Daoy (cell line): ENCODE measurements around the gene RBFOX1. TPM values are rescaled to one million over a fixed set of nuclear protein-coding genes. Genes with fewer than 3 reads are reported as not detected.
A peak's percentile ranks its signal among the peaks of the same experiment; 100 is the strongest.
"Not testable (repeated sequence)": the region's sequence is repeated elsewhere in the genome, so short reads cannot be mapped to it uniquely, and the experiment has no call there.

ENCODE experiments used
- DNase-seq: peaks from one replicate; pipeline ENCODE4 v3.0.0-alpha.2; 2015; ENCODE audit warnings: low read depth
- total RNA-seq: library from RNA; depleted of rRNA; stranded (reverse); fragments of >200 nt; shearing (Covaris generic); gene quantifications from 2 replicates; pipeline ENCODE4 v1.2.3, GENCODE V29; 2014

RBFOX1 gene
- total RNA-seq, 1 experiment from 2014 or later: not detected

DNA sequence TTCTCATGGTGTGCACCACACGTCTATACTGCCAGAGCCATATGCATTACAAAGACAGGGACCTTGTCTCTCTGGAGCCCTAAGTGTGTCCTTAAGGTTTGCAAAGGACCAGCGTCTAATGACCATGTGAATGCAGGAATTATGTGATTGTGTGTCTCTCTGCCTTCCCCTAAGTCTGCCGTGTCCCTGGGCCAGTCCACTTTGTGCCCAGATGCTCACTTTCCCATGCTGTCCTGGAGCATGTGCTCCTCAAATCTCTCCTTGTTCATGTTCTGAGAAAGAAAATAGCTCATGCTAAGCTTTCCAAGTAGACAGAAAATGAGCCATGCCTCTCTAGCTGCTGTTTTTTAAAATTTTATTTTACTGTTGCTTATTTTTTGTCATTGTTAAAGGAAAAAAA lies 125.5 kb downstream of the RBFOX1 start:
- no peak for DNase-seq

DNA sequence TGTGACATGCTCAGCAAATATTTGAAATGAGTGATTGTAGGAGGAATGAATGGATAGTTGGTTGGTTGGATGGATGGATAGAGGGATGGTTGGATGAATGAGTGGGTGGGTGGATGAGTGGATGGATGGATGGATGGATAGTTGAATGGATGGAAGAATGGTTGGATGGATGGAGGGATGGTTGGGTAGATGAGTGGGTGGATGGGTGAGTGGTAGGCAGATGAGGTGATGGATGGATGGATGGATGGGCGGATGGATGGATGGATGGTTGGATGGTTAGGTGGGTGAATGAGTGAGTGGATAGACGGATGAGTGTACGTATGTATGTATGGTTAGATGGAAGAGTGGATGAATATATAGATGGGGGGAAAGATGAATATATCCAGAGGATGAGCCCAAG lies 137.7 kb downstream of the RBFOX1 start:
- no peak for DNase-seq

DNA sequence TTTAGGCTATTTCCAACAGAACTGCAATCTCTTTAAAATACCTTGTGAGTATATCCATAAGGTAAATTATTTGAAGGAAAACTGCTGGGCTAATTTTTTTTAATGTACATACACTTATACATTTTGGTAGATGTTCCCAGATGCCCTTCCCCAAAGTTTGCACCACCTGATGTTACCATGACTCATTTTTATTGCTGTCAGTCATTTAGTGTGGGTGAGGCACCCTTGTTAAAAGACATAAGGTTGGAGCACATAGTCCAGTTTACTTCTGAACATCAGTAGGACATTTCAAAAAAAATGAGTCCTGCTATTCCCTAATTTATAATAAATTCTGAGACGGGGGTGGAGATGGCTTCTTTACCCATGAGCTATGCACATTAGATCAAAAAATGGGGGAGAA lies 138.6 kb downstream of the RBFOX1 start:
- no peak for DNase-seq

DNA sequence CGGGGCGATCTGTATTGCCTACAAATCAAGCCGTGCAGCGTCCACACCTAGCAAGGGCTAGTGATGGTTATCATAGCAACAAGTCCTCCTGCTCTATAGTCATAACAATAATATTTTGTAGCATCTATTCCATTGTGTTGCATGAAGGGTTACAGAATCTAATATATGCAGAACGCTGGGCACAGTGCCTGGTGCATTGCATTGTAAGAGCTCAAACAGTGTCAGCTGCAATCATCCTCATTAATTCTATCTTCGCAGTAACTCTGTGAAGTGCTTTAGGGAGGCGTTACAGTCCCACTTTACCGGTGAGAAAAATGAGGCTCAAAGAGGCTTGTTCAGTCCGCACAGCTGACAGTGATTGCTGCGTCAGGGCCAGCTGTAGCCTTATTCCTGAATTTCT lies 149.4 kb downstream of the RBFOX1 start:
- no peak for DNase-seq

DNA sequence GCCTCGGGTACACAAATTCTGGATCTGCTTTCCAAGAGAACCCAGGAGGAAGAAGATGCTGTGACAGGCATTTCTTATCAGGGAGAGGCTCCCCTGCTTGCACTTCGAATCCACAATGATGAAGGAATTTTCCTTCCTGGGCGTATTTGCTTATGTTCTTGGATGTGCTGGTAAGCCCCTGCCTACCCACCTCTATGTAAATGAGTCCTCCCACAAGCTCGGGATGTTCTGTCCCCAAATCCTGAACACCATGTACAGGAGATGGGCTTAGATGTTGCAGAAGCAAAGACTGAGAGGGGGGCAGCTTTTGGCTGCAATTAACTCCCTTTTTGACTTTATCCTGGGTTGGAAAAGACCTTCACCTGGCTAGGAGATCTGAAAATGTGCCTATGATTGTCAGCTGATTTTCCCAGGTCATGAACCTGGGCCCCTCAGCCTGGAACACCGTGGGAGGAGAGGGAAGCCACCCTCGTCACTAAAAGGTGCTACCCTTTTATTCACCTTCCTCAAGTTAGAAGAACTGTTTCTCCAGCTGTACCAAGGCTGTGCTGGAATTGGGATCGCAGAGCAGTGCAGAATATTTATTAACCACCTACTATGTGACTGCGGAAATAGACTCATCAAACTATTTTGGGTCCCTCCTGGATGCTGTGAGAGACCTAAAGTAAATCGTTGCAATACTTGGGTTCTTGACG lies 150.1 kb downstream of the RBFOX1 start:
- no peak for DNase-seq

DNA sequence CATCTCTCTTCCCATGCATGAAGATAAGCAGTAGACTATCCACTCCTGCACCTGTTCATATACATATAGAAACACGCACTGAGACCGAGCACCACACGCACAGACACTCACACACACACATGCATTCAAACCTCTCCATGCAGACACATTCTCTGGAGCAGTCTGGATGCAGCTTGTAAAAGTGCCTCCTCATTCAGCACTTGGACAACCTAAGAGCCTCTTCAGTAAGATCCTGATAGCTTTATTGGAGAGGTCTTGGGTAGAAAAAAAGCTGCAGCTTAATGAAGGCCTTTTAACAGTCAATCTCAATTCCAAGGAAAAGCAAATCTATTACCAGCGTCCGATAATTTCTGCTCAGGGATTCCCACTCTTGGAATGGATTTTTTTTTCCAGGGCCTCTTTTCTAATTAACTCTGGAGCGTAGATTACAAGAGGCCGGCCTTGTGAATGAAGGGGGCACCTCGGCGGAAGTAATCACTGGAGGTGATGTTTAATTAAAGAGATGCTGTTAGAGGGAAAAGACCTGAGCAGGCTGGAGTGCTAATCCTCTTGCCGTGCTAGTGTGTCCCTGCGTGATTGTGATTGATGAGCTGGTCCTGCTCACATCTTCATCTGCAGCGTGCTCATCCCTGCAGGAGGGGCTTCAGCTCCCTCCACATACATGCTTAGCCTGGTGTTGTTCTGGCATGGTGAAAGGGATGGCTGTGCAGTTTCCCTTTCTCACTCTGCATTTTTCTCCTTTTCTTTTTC lies 155.1 kb downstream of the RBFOX1 start:
- no peak for DNase-seq

DNA sequence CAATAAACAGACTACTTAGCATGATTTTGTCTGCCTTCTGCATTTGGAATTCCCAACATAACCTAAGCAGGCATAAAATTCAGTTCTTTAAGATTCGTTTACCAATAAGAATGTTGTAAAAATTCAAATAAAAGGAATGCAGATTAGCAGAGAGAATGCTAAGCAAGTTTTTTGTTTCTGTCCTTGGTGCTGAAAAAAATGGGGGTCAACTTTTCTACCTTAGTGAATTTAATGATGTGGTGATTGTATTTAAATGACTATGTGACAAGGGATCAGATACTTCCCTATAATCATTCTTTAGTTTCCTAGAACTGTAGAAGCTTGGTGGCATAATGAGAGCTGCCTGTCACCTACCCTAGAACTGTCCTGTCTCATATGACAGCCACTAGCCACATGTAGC lies 159.5 kb downstream of the RBFOX1 start:
- DNase-seq: no peak

DNA sequence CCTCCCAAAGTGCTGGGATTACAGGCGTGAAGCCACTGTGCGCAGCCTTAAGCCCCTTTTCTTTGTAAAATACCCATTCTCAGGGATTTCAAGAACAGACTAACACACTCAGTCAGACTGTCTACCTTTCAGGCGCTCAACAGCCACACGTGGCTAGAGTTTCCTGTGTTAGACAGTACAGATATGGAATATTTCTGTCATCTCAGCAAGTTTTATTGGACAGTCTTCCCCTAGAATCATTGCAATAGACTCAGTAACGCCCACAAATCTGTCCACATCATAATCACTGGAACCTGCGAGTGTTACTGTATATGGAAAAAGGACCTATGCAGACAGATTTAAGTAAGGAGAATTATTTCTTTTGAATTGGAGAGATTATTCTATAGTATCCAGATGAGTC lies 160.5 kb downstream of the RBFOX1 start:
- no peak for DNase-seq

DNA sequence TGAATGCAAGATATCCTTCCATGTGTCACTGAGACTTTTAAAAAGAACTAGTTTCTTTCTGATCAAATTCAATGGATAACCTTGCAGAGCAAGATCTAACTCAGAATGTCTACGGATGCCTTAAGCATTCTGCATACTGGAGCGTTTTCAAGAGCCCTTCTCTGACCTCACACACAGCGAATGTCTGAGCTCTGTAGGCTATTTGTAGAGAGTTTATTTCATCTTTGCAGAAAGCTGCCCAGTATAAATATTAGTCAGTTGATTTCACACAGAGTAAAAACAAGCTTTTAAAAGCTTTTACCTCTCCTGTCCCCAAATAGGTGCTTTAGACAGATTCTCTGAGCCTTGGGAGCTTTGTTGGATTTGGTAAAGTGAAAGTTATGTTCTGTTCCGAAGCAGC lies 165.0 kb downstream of the RBFOX1 start:
- DNase-seq: no peak

DNA sequence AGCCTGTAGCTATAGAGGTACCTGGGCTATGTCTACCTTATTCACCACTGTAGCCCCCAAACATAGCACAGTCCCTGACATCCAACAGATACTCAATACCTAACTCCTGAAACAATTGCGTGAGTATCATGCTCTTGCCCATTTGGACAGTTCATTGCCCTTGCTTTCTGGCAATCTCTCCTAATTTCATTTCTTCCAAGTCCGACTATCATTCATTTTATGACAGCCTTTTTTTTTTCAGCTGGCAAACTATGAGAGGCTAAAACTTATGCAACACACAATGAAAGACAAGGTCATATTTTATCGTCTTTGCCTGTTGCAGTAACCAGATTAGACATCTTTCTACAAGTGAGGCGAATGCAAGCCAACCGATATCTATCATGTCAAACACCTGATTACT lies 169.2 kb downstream of the RBFOX1 start:
- no peak for DNase-seq

DNA sequence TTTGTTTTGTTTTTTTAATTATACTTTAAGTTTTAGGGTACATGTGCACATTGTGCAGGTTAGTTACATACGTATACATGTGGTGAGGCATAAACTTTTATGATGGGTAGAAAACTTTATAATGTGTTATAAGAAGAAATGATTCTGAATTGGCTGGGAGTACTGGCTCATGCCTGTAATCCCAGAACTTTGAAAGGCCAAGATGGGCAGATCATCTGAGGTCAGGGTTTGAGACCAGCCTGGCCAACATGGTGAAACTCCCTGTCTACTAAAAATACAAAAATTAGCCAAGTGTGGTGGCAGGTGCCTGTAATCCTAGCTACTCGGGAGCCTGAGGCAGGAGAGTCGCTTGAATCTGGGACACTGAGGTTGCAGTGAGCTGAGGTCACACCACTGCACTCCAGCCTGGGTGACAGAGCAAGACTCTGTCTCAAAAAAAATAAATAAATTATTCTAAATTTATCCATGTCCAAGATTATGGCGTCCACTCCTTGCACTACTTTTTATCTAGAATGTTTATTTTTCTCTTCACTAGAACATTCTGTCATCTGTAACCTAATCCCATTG lies 170.0 kb downstream of the RBFOX1 start:
- not testable (repeated sequence) for DNase-seq

DNA sequence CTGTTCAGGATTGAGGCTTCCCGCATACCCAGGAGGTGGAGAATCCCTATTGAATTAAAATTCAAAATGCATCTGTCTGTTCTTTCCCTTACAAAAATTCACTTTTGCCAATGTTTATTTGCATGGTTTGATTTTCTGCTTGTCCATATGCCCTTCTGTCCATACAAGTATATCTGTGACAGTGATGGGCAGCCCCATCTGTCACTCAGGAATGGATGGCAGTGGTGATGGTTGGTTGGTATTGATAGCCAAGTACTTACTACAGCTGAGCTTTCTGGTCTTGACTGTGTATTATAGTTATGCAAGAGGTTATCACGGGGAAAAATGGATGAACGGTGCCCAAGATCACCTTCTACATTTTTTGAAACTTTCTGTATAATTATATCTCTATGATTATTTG lies 171.0 kb downstream of the RBFOX1 start:
- DNase-seq: no peak

DNA sequence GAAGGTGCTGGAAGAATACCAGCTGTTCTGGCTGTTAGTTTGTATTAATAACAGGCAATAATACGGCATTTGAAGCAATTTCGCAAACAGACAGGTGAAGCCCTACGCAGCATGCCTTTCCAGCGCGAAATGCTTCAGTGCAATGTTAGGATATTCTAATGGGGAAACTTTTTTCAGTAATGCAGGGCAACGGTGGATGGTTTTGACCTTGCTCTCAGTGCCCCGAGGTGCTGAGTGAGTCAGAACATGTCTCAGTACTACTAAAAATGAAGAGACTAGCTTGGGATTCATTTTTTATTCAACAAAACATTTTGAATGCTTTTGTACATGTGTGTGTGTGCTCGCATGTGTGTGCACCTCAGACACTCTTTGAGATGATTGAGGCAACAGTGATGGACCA lies 172.2 kb downstream of the RBFOX1 start:
- DNase-seq: no peak

DNA sequence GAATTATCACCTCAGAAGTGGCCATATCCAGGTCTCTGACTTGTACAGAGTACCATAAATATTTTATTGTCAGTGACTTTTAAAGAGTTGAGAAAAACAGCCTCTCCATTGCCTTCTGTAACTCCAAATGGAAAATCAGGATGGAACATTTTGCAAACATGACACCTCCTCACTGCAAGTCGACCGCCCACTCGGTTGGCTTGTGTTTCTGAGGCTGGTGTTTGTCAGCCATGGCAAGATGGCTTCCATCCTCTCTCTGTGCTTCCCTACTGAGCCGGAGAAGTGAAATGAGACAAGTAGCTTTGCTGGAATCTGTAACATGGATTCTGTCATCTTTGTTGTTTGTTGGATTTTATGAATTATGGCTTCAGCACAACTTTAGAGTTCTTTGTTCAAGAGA lies 172.8 kb downstream of the RBFOX1 start:
- DNase-seq: no peak

DNA sequence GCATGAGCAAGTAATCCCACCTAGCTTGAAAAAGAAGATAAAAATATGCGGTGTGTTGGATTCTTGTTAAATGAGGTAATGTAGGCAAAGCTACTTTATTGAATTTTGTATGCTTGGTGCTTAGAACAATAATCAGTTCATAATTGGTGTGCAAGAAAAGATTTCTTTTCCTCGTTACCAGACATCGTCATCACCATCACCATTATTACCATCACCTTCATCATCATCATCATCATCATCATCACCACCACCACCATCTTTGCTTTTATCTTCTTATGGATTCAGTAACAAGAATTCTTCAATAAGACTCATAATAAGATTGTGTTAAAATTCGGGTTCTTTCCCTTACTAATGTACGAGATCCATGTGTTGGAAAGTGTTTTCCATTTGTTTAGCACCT lies 173.7 kb downstream of the RBFOX1 start:
- no peak for DNase-seq

DNA sequence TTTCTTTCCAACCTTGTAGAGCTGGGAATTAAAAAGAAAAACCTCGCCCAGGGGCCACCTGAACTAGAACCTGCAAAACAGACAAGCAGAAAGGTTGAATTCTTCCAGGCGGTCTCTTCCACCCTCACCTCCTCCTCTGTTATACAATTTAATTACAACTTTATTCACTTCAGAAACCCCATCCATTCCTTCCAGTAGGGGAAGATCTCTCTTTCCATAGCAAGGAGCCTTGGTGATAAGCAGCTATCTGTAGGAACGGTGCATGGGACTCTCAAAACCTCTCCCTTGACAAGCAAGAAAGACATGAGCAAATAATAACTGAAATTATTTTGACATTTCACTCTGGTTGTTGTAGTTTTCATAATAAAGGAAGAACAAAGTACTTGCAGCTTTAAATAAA lies 176.0 kb downstream of the RBFOX1 start:
- no peak for DNase-seq

DNA sequence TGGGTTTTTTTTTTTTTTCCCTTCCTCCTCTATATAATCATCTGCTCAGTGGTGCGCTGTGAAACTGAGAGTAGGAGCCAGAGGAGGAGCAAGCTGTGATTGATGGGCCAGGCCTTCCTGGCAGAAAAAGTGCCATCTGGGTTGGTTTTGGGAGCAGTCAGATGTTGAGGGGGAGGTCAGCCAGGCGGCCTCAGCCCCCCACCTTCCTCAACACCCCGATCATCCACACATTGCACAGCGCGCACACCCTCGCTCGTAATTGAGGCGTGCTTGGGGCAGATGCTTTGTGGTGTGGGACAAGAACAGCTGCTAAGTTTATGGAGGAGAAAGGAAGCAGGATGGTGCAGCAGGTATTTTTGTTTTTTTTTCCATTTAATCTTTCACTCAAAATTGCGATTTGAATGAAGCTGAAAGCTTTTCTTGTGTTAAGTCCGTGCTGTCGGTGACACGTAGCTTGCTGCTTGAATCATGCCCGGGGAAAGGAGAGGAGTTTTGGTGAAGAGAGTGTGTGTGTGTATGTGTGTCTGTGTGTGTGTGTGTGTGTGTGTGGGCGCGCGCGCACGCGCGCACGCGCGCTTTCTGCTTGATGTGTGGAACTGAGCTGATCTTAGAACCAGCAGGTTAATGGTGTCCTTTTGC lies 177.4 kb downstream of the RBFOX1 start:
- DNase-seq: peak; percentile 9

DNA sequence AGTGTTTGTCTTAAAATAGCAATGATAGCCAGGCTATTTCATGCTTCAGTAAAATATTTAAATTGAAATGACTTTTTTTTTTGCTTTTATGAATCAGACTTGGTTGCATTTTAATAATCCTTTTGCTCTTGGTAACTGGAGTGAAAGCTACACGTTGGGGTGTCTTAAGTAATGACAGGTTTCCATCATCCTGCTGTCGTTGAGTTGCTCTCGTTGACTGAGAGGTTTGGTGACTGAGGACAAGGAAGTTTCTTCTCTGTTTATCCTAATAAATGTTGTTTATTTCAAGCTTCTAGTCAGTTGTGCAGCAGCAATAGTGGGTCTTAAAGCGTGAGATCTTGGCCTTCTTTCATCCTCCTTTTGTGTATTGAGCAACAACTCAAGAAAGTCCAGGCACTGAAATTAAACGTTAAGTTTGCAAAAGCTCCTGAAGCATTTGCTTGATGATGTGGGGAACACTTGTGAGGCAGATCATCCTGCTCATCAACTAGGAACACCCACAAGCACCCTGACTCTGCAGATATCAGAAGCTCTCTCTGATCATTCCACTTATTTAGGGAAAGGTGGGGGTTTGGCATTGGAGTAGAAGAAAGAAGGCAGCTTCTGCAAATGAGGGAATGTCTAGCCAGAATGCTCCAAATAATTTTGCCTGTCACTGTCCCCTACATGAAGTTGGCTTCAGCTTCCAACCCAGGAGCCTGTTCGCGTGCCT lies 179.1 kb downstream of the RBFOX1 start:
- DNase-seq: no peak

DNA sequence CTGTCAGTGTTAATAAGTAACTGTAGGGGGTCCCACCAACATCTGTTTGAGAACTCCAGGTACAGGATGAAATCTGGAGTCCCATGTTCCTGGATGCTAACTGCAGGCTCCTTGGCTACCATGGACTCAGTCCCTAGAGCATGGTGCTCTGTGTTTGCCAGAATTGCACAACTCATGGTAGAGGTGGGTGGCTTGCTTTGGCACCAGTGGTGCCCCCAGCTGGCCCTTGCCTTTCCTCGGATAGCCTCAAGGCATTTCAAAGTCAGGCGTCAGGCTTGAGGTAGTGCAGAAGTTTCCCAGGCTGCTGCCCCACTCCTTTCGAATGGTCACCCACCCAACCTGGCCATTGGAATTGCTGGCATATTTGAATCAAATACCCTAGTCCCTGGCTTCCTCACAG lies 179.9 kb downstream of the RBFOX1 start:
- no peak for DNase-seq

DNA sequence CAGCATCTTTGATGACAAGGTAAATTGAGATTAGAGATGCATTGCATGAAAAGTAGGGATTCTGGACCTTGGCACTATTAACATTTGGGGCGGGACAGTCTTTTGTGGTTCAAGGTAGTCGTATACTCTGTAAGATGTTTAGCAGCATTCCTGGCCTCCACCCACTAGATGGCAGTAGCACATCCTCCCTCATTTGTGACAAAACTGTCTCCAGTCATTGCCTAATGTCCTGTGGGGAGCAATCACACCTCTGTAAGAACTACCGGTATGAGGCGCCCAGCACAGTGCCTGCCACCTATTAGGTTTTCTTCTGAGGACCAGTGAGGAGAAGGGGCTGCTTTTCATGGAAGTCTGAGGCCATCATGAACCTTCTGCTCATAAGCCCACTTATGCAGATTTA lies 180.8 kb downstream of the RBFOX1 start:
- DNase-seq: peak; percentile 2

DNA sequence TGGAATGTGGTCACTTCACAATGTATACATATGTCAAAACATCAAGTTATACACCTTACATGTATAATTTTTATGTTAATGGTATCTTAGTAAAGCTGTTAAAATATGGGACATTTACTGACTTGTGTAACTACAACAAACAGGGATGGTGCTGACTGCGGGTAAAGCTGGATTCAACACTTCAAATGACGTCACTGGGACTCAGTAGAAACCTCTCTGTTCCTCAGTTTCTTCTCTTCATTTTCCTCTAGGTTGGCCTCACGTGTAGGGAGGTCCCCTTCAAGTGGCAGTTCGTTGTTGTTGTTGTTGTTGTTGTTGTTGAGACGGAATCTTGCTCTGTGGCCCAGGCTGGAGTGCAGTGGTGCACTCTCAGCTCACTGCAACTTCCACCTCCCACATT lies 182.9 kb downstream of the RBFOX1 start:
- DNase-seq: no peak

DNA sequence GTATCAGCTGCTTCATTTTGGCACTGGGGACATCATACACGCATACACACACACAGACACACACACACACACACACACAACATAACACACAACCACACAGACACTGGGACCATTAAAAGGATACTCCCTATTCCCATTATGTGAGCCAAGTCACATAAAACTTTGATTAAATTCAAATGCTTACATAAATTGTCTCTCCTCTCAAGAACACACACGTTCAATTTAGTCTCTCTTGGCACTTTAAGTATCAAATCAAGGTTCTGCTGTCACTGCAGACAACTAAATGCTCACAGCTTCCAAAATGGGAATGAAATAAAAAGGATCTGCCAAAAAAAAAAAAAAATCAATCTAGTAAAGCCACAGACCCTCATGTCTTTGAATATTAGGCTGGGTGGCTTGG lies 184.9 kb downstream of the RBFOX1 start:
- DNase-seq: no peak
